ENCODE results near the gene SMC3.

The SMC3 gene

DNA sequence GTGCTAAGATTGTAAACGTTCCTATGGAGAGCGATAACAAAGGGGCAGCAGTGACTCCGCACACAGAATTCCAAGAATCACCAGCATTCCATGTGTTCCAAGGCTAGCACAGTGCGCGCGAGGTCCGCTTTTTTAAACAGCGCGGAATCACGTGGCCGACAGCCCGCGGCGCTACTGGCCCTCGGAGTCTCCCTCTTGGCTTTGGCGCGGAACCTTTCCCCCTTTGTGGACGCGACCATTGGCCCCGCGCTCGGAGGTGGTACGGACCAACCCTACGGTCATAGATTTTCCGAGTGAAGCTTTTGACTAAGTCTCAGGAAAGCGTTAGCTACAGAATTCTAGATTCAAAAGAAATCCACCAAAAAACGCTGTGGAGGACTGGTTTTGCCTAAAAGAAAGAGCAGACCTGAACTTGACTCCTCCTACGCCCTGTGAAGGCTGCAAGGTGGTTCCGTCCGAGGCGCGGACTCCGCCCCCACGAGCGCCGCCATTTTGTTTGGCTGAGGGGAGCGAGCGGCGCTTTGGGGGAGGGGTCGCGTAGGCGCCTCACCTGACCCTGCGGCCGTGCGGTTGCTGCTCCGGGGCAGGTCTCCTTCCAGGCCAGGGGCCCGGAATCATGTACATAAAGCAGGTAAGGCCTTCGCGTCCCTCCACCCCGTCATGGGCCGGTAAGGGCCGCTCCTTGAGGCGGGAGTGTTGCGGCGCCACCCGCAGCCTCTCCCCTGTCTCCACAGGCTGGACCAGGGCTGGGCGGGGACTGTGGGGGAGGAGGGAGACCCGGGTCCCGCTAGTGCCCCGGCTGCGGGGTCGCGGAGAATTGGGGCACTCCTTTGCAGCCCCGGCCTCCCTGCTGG, at the start of gene SMC3:
SMC3 (plus strand) TSS at position 495 of the 854 bp plus-strand sequence; CDS start at position 617, 122 bp downstream.
- ATAC-seq, result peak; percentile 91
- TF ChIP-seq ISL1 (CRISPR knock-in tag; IDR thresholded peaks at IDR 0.05), result no peak

DNA sequence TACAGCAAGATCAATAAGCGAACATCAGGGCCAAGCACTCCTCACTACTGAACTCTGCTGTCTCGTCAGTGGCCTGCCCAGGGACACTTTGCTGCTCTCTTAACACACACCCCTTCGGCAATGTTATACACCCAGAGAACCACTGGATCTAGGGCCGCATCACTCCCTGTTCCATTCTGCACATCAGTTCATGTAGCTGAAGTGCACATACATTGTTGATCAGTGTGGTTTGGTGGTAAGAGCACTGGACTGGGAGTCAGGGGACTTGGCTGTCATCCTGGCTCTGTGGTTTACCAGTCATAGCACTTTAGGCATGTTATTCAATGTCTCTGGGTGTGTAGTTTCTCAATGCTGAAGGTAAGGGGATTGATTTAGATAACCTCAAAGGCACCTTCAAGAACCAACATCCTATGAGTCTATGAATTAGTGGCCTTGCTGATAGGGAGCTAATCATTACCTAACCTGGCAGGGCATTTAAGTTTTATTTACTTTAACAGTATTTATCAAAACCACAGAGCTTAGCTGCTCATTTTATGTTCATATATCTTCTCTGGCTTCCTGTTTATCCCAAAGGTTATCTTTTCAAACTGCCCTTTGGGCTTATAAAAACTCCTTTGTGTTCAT, 45.0 kb upstream of the SMC3 start:
- no peak for TF ChIP-seq TCF4 (CRISPR knock-in tag; IDR thresholded peaks at IDR 0.05; ENCODE audit: borderline replicate concordance)
- TF ChIP-seq RARB (CRISPR knock-in tag; IDR thresholded peaks at IDR 0.05), result no peak
- TF ChIP-seq ZFP3 (CRISPR knock-in tag; IDR thresholded peaks at IDR 0.05), result no peak
- no peak for TF ChIP-seq ZNF8 (CRISPR knock-in tag; IDR thresholded peaks at IDR 0.05)
- no peak for TF ChIP-seq ZNF565 (CRISPR knock-in tag; conservative IDR thresholded peaks at IDR 0.05; ENCODE audit: low read depth)
- ATAC-seq, result no peak

DNA sequence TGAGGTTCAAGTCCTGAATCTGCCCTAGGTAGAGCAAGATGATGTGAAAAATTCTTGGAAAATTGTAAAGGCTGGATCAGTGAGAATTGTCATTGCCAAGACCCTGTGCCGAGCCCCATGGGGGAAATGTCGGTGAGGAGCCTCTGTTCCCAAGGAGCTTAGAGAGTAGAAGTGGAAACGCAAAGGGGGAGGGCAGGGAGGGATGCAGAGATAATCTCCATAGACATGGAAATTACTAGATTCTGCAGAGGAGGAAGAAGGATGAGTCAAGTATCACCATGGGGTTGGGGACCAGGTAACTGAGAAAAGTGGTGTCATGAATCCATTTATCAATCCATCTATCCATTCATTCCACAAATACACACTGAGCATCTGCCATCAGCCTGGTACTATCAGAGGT, 43.8 kb upstream of the SMC3 start:
- ATAC-seq, result no peak

DNA sequence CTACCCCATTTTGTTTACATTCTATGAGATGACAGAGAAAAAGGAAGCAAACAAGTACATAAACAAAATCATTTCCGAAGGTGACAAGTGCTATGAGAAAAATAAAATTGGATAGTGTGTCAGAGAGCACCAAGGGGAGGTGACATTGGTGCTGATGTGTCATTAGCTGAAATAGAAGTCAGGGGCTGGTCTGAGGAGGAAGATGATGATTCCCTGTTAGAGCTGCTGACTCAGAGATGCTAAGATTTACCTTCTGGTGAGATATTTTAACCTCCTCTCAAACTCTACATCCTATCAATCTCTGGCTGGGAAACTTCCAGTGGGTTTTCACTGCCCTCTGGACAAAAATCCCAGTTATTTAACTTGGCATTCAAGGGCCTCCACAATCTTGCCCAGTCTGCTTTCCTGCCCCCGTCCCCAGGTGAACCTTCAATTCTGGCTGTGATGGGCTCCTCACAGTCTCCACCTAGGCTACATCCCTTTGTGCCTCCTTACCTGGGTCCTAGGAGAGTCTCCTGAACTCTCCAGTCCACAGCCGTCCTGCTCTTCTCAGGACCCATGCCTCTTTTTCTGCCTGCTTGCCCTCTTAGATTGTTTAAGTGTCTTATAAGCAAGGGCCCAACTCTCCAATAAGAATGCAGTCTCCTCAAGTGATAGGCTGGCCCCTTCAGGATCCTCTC, 43.2 kb upstream of the SMC3 start:
- TF ChIP-seq ZNF565 (CRISPR knock-in tag; conservative IDR thresholded peaks at IDR 0.05; ENCODE audit: low read depth) (no peak), PPARA (CRISPR knock-in tag; IDR thresholded peaks at IDR 0.05; ENCODE audit: borderline replicate concordance) (no peak), ARNTL (CRISPR knock-in tag; IDR thresholded peaks at IDR 0.05; ENCODE audit: borderline replicate concordance, low read depth) (no peak), ZFP3 (CRISPR knock-in tag; IDR thresholded peaks at IDR 0.05) (no peak), OSR1 (CRISPR knock-in tag; IDR thresholded peaks at IDR 0.05) (no peak), ZNF8 (CRISPR knock-in tag; IDR thresholded peaks at IDR 0.05) (no peak), SNAI2 (CRISPR knock-in tag; IDR thresholded peaks at IDR 0.05) (no peak), CSDC2 (CRISPR knock-in tag; IDR thresholded peaks at IDR 0.05) (no peak), BACH2 (CRISPR knock-in tag; IDR thresholded peaks at IDR 0.05; ENCODE audit: borderline replicate concordance) (no peak), RARB (CRISPR knock-in tag; IDR thresholded peaks at IDR 0.05) (no peak), TCF4 (CRISPR knock-in tag; IDR thresholded peaks at IDR 0.05; ENCODE audit: borderline replicate concordance) (no peak), ISL1 (CRISPR knock-in tag; IDR thresholded peaks at IDR 0.05) (no peak)
- TF ChIP-seq, protein P1, sequence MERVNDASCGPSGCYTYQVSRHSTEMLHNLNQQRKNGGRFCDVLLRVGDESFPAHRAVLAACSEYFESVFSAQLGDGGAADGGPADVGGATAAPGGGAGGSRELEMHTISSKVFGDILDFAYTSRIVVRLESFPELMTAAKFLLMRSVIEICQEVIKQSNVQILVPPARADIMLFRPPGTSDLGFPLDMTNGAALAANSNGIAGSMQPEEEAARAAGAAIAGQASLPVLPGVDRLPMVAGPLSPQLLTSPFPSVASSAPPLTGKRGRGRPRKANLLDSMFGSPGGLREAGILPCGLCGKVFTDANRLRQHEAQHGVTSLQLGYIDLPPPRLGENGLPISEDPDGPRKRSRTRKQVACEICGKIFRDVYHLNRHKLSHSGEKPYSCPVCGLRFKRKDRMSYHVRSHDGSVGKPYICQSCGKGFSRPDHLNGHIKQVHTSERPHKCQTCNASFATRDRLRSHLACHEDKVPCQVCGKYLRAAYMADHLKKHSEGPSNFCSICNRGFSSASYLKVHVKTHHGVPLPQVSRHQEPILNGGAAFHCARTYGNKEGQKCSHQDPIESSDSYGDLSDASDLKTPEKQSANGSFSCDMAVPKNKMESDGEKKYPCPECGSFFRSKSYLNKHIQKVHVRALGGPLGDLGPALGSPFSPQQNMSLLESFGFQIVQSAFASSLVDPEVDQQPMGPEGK (CRISPR knock-in tag; IDR thresholded peaks at IDR 0.05; ENCODE audit: borderline replicate concordance), result no peak
- TF ChIP-seq, protein P2, sequence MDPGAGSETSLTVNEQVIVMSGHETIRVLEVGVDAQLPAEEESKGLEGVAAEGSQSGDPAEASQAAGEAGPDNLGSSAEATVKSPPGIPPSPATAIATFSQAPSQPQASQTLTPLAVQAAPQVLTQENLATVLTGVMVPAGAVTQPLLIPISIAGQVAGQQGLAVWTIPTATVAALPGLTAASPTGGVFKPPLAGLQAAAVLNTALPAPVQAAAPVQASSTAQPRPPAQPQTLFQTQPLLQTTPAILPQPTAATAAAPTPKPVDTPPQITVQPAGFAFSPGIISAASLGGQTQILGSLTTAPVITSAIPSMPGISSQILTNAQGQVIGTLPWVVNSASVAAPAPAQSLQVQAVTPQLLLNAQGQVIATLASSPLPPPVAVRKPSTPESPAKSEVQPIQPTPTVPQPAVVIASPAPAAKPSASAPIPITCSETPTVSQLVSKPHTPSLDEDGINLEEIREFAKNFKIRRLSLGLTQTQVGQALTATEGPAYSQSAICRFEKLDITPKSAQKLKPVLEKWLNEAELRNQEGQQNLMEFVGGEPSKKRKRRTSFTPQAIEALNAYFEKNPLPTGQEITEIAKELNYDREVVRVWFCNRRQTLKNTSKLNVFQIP (CRISPR knock-in tag; IDR thresholded peaks at IDR 0.05; ENCODE audit: borderline replicate concordance, low read depth), result no peak
- ATAC-seq, result no peak

More for the DNA sequence above, 43.8 kb upstream of the SMC3 start:
- no peak for TF ChIP-seq RARB (CRISPR knock-in tag; IDR thresholded peaks at IDR 0.05)
- TF ChIP-seq, protein P3, sequence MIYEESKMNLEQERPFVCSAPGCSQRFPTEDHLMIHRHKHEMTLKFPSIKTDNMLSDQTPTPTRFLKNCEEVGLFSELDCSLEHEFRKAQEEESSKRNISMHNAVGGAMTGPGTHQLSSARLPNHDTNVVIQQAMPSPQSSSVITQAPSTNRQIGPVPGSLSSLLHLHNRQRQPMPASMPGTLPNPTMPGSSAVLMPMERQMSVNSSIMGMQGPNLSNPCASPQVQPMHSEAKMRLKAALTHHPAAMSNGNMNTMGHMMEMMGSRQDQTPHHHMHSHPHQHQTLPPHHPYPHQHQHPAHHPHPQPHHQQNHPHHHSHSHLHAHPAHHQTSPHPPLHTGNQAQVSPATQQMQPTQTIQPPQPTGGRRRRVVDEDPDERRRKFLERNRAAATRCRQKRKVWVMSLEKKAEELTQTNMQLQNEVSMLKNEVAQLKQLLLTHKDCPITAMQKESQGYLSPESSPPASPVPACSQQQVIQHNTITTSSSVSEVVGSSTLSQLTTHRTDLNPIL (CRISPR knock-in tag; IDR thresholded peaks at IDR 0.05; ENCODE audit: low read depth), result no peak
- no peak for TF ChIP-seq OSR1 (CRISPR knock-in tag; IDR thresholded peaks at IDR 0.05)
- TF ChIP-seq TOX (CRISPR knock-in tag; IDR thresholded peaks at IDR 0.05; ENCODE audit: borderline replicate concordance), result no peak
- no peak for TF ChIP-seq BACH2 (CRISPR knock-in tag; IDR thresholded peaks at IDR 0.05; ENCODE audit: borderline replicate concordance)
- TF ChIP-seq PPARA (CRISPR knock-in tag; IDR thresholded peaks at IDR 0.05; ENCODE audit: borderline replicate concordance), result no peak
- TF ChIP-seq ZC3H10 (CRISPR knock-in tag; IDR thresholded peaks at IDR 0.05), result no peak
- TF ChIP-seq ESRRG (CRISPR knock-in tag; IDR thresholded peaks at IDR 0.05), result no peak
- TF ChIP-seq SNAI2 (CRISPR knock-in tag; IDR thresholded peaks at IDR 0.05), result no peak
- TF ChIP-seq, protein P1 (CRISPR knock-in tag; IDR thresholded peaks at IDR 0.05; ENCODE audit: borderline replicate concordance), result no peak
- no peak for TF ChIP-seq ZNF70 (CRISPR knock-in tag; IDR thresholded peaks at IDR 0.05)
- no peak for TF ChIP-seq ZNF8 (CRISPR knock-in tag; IDR thresholded peaks at IDR 0.05)
- TF ChIP-seq CSDC2 (CRISPR knock-in tag; IDR thresholded peaks at IDR 0.05), result no peak
